OCI-LY1 (cell line): Measurements from ENCODE around the gene DGKB.

Experiments used
- H2AFZ ChIP-seq: fragments of 200-600 bp; sonication (generic), shearing (Covaris generic); 2 replicates; pipeline ENCODE4 v1.6.0; 2014; ENCODE audit warnings: antibody characterized with exemption, mild to moderate bottlenecking, low read length
- H3F3A ChIP-seq: fragments of 200-600 bp; sonication (generic), shearing (Covaris generic); 2 replicates; pipeline ENCODE4 v1.6.0; 2014; ENCODE audit warnings: mild to moderate bottlenecking, antibody characterized with exemption, low read length, moderate library complexity; ENCODE audit not compliant: insufficient read depth
- H3K27ac ChIP-seq: fragments of 200-600 bp; sonication (generic); 2 replicates; pipeline ENCODE4 v1.5.1; 2014; ENCODE audit warnings: low read length, mixed run types, mild to moderate bottlenecking, low read depth; ENCODE audit not compliant: poor library complexity, severe bottlenecking
- H3K27me3 ChIP-seq: fragments of 200-600 bp; sonication (generic); 2 replicates; pipeline ENCODE4 v1.6.0; 2014; ENCODE audit warnings: antibody characterized with exemption, mild to moderate bottlenecking, low read length, moderate library complexity; ENCODE audit not compliant: insufficient read depth
- H3K36me3 ChIP-seq: fragments of 200-600 bp; sonication (generic); 2 replicates; pipeline ENCODE4 v1.6.1; 2014; ENCODE audit warnings: mild to moderate bottlenecking, antibody characterized with exemption, low read length, moderate library complexity, mixed read lengths; ENCODE audit not compliant: insufficient read depth
- H3K4me1 ChIP-seq: fragments of 200-600 bp; sonication (generic); 2 replicates; pipeline ENCODE4 v1.5.1; 2014; ENCODE audit warnings: mild to moderate bottlenecking, low read length, moderate library complexity; ENCODE audit not compliant: insufficient read depth, severe bottlenecking
- H3K4me2 ChIP-seq: fragments of 200-600 bp; sonication (generic), shearing (Covaris generic); 2 replicates; pipeline ENCODE4 v1.6.1; 2014; ENCODE audit warnings: low read length
- H3K4me3 ChIP-seq: fragments of 200-600 bp; sonication (generic); 2 replicates; pipeline ENCODE4 v1.5.1; 2014; ENCODE audit warnings: low read length, low read depth, mild to moderate bottlenecking, mixed read lengths; ENCODE audit not compliant: poor library complexity, severe bottlenecking
- H3K79me2 ChIP-seq: fragments of 200-600 bp; shearing (Covaris generic); 2 replicates; pipeline ENCODE4 v1.6.1; 2016; ENCODE audit warnings: mixed run types, low read length, mixed read lengths; ENCODE audit not compliant: insufficient read depth
- H3K9ac ChIP-seq: fragments of 200-600 bp; sonication (generic), shearing (Covaris generic); 2 replicates; pipeline ENCODE4 v1.6.1; 2014; ENCODE audit warnings: mild to moderate bottlenecking, low read length, mixed read lengths
- H3K9me2 ChIP-seq: fragments of 200-600 bp; sonication (generic), shearing (Covaris generic); 2 replicates; pipeline ENCODE4 v1.6.1; 2014; ENCODE audit warnings: low read depth, mild to moderate bottlenecking, low read length, mixed read lengths
- H3K9me3 ChIP-seq: fragments of 200-600 bp; shearing (Covaris generic); 2 replicates; pipeline ENCODE4 v1.6.1; 2014; ENCODE audit warnings: low read length, mixed read lengths
- H4K20me1 ChIP-seq: fragments of 200-600 bp; sonication (generic), shearing (Covaris generic); 2 replicates; pipeline ENCODE4 v1.6.0; 2016; ENCODE audit warnings: mild to moderate bottlenecking, low read length; ENCODE audit not compliant: insufficient read depth
- CTCF ChIP-seq: fragments of 200-600 bp; sonication (generic), shearing (Covaris generic); IDR thresholded peaks from 2 replicates; pipeline ENCODE4 v1.5.1; 2017; ENCODE audit warnings: mild to moderate bottlenecking, antibody characterized with exemption, low read length, moderate library complexity, mixed read lengths
- EZH2 ChIP-seq: fragments of 200-600 bp; sonication (generic), shearing (Covaris generic); IDR thresholded peaks from 2 replicates; pipeline ENCODE4 v1.8.0; 2017; ENCODE audit warnings: borderline replicate concordance, mixed run types, mild to moderate bottlenecking, antibody characterized with exemption, low read length, moderate library complexity, mixed read lengths

Gene DGKB

DNA sequence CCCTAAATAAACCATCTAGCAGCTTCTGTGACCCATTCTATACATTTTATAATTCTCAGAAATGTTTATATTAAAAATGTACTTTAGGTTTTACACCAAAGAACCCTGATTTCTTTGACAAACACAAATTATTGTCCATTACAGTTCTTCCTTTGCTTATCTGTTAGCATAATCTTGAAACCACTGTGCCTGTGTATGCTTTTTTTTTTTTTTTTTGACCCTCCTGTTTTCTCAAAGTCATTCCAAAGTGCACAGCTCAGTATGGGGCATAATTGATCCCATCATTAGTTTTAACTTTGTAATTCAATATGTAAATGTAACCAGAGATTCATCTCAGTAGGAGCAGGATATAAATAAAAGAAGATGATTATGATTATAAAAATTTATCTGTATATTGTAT lies 229.3 kb downstream of the DGKB start:
- H2AFZ ChIP-seq, result no peak overlapping the region
- H3K9me2 ChIP-seq, result no peaks in the 10 kb centered on the region
- no peak overlapping the region for H3K4me2 ChIP-seq
- H3K36me3 ChIP-seq, result no peaks in the 10 kb centered on the region
- H3K9me3 ChIP-seq, result no peaks in the 10 kb centered on the region
- H3F3A ChIP-seq, result no peaks in the 10 kb centered on the region
- no peak overlapping the region for H3K4me3 ChIP-seq
- no peaks in the 10 kb centered on the region for H3K79me2 ChIP-seq
- no peaks in the 10 kb centered on the region for H4K20me1 ChIP-seq
- H3K27ac ChIP-seq, result no peak overlapping the region
- H3K4me1 ChIP-seq, result no peaks in the 10 kb centered on the region
- no peaks in the 10 kb centered on the region for H3K27me3 ChIP-seq
- no peak overlapping the region for H3K9ac ChIP-seq
- TF ChIP-seq EZH2 (no peak), CTCF (no peak)

- Histone ChIP-seq H3K79me2 (no peaks in the 10 kb centered on the region), H3K9me3 (no peaks in the 10 kb centered on the region), H3F3A (no peaks in the 10 kb centered on the region), H3K4me1 (no peaks in the 10 kb centered on the region), H3K27me3 (no peaks in the 10 kb centered on the region), H2AFZ (no peak overlapping the region), H3K4me3 (no peak overlapping the region), H3K4me2 (no peak overlapping the region), H3K27ac (no peak overlapping the region), H3K36me3 (no peaks in the 10 kb centered on the region), H3K9ac (no peak overlapping the region), H3K9me2 (no peaks in the 10 kb centered on the region), H4K20me1 (no peaks in the 10 kb centered on the region)
- no peak for TF ChIP-seq EZH2
- no peak for TF ChIP-seq CTCF
Observed at GRCh38 chr7:14666913-14667312, 235.6 kb downstream of the DGKB start.

- no peak for TF ChIP-seq EZH2
- no peak for TF ChIP-seq CTCF
- Histone ChIP-seq H3K4me1 (no peaks in the 10 kb centered on the region), H2AFZ (no peak overlapping the region), H3K36me3 (no peaks in the 10 kb centered on the region), H3F3A (no peaks in the 10 kb centered on the region), H3K79me2 (no peaks in the 10 kb centered on the region), H3K27me3 (no peaks in the 10 kb centered on the region), H3K9me3 (no peaks in the 10 kb centered on the region), H3K27ac (no peak overlapping the region), H4K20me1 (no peaks in the 10 kb centered on the region), H3K4me3 (no peak overlapping the region), H3K9ac (no peak overlapping the region), H3K9me2 (no peaks in the 10 kb centered on the region), H3K4me2 (no peak overlapping the region)
Observed at GRCh38 chr7:14666304-14666703, 236.2 kb downstream of the DGKB start.
